ENCODE measurements around the gene RGS7.

DNA sequence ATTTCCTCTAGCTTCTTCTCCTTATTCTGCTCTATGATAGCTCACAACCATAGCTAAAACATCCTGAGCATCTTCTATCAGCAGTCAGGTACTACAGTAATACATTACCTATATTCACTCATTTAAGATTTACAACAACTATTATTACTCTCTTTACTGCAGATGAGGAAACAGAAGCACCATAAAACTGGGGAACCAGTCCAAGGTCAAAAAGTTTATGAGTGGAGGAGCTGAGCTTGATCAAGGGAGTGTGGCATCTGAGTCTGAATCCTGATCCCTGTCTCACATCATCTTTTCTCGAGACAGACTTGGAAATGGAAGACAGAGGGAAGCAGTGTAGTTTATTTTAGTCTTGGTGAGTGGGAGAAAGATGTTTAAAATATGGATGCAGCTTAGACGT, 288.6 kb downstream of the RGS7 start:
- no peak for TF ChIP-seq EZH2 (IDR thresholded peaks at IDR 0.05; ENCODE audit: borderline replicate concordance, low read length)
- TF ChIP-seq, protein P1, sequence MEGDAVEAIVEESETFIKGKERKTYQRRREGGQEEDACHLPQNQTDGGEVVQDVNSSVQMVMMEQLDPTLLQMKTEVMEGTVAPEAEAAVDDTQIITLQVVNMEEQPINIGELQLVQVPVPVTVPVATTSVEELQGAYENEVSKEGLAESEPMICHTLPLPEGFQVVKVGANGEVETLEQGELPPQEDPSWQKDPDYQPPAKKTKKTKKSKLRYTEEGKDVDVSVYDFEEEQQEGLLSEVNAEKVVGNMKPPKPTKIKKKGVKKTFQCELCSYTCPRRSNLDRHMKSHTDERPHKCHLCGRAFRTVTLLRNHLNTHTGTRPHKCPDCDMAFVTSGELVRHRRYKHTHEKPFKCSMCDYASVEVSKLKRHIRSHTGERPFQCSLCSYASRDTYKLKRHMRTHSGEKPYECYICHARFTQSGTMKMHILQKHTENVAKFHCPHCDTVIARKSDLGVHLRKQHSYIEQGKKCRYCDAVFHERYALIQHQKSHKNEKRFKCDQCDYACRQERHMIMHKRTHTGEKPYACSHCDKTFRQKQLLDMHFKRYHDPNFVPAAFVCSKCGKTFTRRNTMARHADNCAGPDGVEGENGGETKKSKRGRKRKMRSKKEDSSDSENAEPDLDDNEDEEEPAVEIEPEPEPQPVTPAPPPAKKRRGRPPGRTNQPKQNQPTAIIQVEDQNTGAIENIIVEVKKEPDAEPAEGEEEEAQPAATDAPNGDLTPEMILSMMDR (conservative IDR thresholded peaks at IDR 0.05 in 1 of 2, IDR thresholded peaks at IDR 0.05 in 1 of 2; ENCODE audit: extremely low read depth in 1 of 2, insufficient read depth in 1 of 2, low read depth in 1 of 2, low read length in 2 of 2), result no peak

All from mammary epithelial cell (primary cell).